ENCODE results near the gene TEX51. TPM values are rescaled to one million over a fixed set of nuclear protein-coding genes. Genes with fewer than 3 reads are reported as not detected.

Gene TEX51
- total RNA-seq, 8 experiments from 2014 or later: 0.81 TPM; not detected in 7

- no CpG with 5 or more reads among the region's 2 CpGs for WGBS, 10 experiments
- in situ Hi-C loops (cut with MboI; ENCODE audit: low pct_unique_long_range_greater_than_20kb in 2 of 9, low sequenced_read_pairs in 9 of 9, unreplicated experiment in 9 of 9): no loop called here
- H3K4me3 ChIP-seq: no peak overlapping the region
- H3K4me1 ChIP-seq (replicated peaks in 1 of 2): no peaks in the 10 kb centered on the region
- no peak for ATAC-seq (replicated peaks in 6 of 8)
- no peak overlapping the region for H3K27ac ChIP-seq
Observed at GRCh38 chr2:126901459-126901858, 2.8 kb downstream of the TEX51 start.

- H3K4me1 ChIP-seq (replicated peaks in 1 of 2): no peaks in the 10 kb centered on the region
- in situ Hi-C loops (cut with MboI; ENCODE audit: low pct_unique_long_range_greater_than_20kb in 2 of 9, low sequenced_read_pairs in 9 of 9, unreplicated experiment in 9 of 9): no loop called here
Observed at GRCh38 chr2:126902152-126902835, 3.6 kb downstream of the TEX51 start.

GRCh38 chr2:126902859-126903258 is 4.2 kb downstream of the TEX51 start:
- H3K27ac ChIP-seq: no peak overlapping the region
- no peaks in the 10 kb centered on the region for H3K4me1 ChIP-seq (replicated peaks in 1 of 2)
- in situ Hi-C loops (cut with MboI; ENCODE audit: low pct_unique_long_range_greater_than_20kb in 2 of 9, low sequenced_read_pairs in 9 of 9, unreplicated experiment in 9 of 9): no loop called here
- whole genome bisulfite sequencing, 10 experiments: 60 to 90% (median 60%) methylated on average over 1 to 2 of the region's 6 CpGs; no CpG with 5 or more reads in 7 of the 10 experiments
- no peak overlapping the region for H3K4me3 ChIP-seq
- no peak for ATAC-seq (replicated peaks in 6 of 8)

More at GRCh38 chr2:126902152-126902835, 3.6 kb downstream of the TEX51 start:
- Histone ChIP-seq H3K27ac (no peak overlapping the region), H3K4me3 (no peak overlapping the region)
- WGBS, 10 experiments: 60 to 100% (median 82%) methylated on average over 1 to 4 of the region's 7 CpGs; no CpG with 5 or more reads in 6 of the 10 experiments
- ATAC-seq (replicated peaks in 6 of 8): no peak

GRCh38 chr2:126905991-126906390 is 7.3 kb downstream of the TEX51 start:
- WGBS, 10 experiments: 54 to 100% (median 89%) methylated on average over 1 to 5 of the region's 5 CpGs; no CpG with 5 or more reads in 1 of the 10 experiments
- H3K4me3 ChIP-seq: no peak overlapping the region
- in situ Hi-C loops (cut with MboI; ENCODE audit: low pct_unique_long_range_greater_than_20kb in 2 of 9, low sequenced_read_pairs in 9 of 9, unreplicated experiment in 9 of 9): no loop called here
- no peaks in the 10 kb centered on the region for H3K4me1 ChIP-seq (replicated peaks in 1 of 2)
- ATAC-seq (replicated peaks in 6 of 8): no peak
- H3K27ac ChIP-seq: no peak overlapping the region

- H3K4me1 ChIP-seq (replicated peaks in 1 of 2): no peaks in the 10 kb centered on the region
- no peak overlapping the region for H3K4me3 ChIP-seq
- WGBS, 10 experiments: 0 to 89% (median 60%) methylated on average over 1 to 4 of the region's 6 CpGs; no CpG with 5 or more reads in 2 of the 10 experiments
- H3K27ac ChIP-seq: no peak overlapping the region
- no peak for ATAC-seq (replicated peaks in 6 of 8)
- in situ Hi-C loops (cut with MboI; ENCODE audit: low pct_unique_long_range_greater_than_20kb in 2 of 9, low sequenced_read_pairs in 9 of 9, unreplicated experiment in 9 of 9): no loop called here
Observed at GRCh38 chr2:126906781-126907180, 8.1 kb downstream of the TEX51 start.

- ATAC-seq (replicated peaks in 6 of 8): no peak
- no peak overlapping the region for H3K4me3 ChIP-seq
- WGBS, 10 experiments: 18 to 100% (median 72%) methylated on average over 1 to 8 of the region's 12 CpGs; no CpG with 5 or more reads in 2 of the 10 experiments
- in situ Hi-C loops (cut with MboI; ENCODE audit: low pct_unique_long_range_greater_than_20kb in 2 of 9, low sequenced_read_pairs in 9 of 9, unreplicated experiment in 9 of 9): no loop called here
- H3K27ac ChIP-seq: no peak overlapping the region
- H3K4me1 ChIP-seq (replicated peaks in 1 of 2): no peaks in the 10 kb centered on the region
Observed at GRCh38 chr2:126907671-126908070, 9.0 kb downstream of the TEX51 start.

DNA sequence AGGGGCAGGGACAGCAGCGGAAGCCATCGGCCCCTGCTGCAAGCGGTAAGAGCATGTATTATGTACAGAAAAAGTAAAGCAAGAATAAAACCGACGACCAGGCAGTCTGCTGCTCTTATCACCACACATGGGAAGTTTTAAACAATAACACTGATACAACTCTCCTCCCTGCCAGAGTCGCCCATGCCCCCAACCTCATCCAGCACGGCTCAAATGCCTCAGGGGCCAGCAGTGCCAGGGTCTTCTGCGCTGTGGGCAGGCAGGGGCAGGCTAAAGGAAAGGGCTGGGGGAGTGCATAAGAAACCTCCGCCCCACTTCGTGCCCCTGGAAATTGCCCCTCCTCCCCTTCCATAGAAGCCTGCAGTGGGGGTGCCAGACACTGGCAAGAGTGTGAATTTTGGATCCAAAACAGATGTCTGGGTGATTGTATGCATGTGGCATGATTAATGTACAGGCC is 10.1 kb downstream of the TEX51 start:
- 27 to 75% (median 64%) methylated on average over 2 to 7 of the region's 10 CpGs; no CpG with 5 or more reads in 5 of the 10 experiments for WGBS, 10 experiments
- ATAC-seq (replicated peaks in 6 of 8): no peak
- no peak overlapping the region for H3K4me3 ChIP-seq
- H3K4me1 ChIP-seq (replicated peaks in 1 of 2): no peaks in the 10 kb centered on the region
- in situ Hi-C loops (cut with MboI; ENCODE audit: low pct_unique_long_range_greater_than_20kb in 2 of 9, low sequenced_read_pairs in 9 of 9, unreplicated experiment in 9 of 9): no loop called here
- no peak overlapping the region for H3K27ac ChIP-seq

GRCh38 chr2:126909366-126909765 is 10.7 kb downstream of the TEX51 start:
- ATAC-seq (replicated peaks in 6 of 8): no peak

GRCh38 chr2:126909781-126910180 is 11.1 kb downstream of the TEX51 start:
- no peak overlapping the region for H3K27ac ChIP-seq
- no peaks in the 10 kb centered on the region for H3K4me1 ChIP-seq (replicated peaks in 1 of 2)
- in situ Hi-C loops (cut with MboI; ENCODE audit: low pct_unique_long_range_greater_than_20kb in 2 of 9, low sequenced_read_pairs in 9 of 9, unreplicated experiment in 9 of 9): no loop called here
- ATAC-seq (replicated peaks in 6 of 8): no peak
- WGBS, 10 experiments: 0 to 100% (median 65%) methylated on average over 1 to 3 of the region's 3 CpGs; no CpG with 5 or more reads in 4 of the 10 experiments
- no peak overlapping the region for H3K4me3 ChIP-seq

More at GRCh38 chr2:126909366-126909765, 10.7 kb downstream of the TEX51 start:
- no peak overlapping the region for H3K27ac ChIP-seq
- H3K4me1 ChIP-seq (replicated peaks in 1 of 2): no peaks in the 10 kb centered on the region
- H3K4me3 ChIP-seq: no peak overlapping the region
- in situ Hi-C loops (cut with MboI; ENCODE audit: low pct_unique_long_range_greater_than_20kb in 2 of 9, low sequenced_read_pairs in 9 of 9, unreplicated experiment in 9 of 9): no loop called here
- WGBS, 10 experiments: 20 to 100% (median 82%) methylated on average over 1 to 6 of the region's 6 CpGs; no CpG with 5 or more reads in 5 of the 10 experiments

GRCh38 chr2:126910637-126911036 is 11.9 kb downstream of the TEX51 start:
- H3K27ac ChIP-seq: no peak overlapping the region
- no peak for ATAC-seq (replicated peaks in 6 of 8)
- H3K4me1 ChIP-seq (replicated peaks in 1 of 2): no peaks in the 10 kb centered on the region
- WGBS, 10 experiments: 80 to 100% (median 100%) methylated on average over 1 of the region's 1 CpG; no CpG with 5 or more reads in 6 of the 10 experiments
- in situ Hi-C loops (cut with MboI; ENCODE audit: low pct_unique_long_range_greater_than_20kb in 2 of 9, low sequenced_read_pairs in 9 of 9, unreplicated experiment in 9 of 9): no loop called here
- no peak overlapping the region for H3K4me3 ChIP-seq

GRCh38 chr2:126911111-126911796 is 12.6 kb downstream of the TEX51 start:
- H3K4me1 ChIP-seq (replicated peaks in 1 of 2): no peaks in the 10 kb centered on the region
- ATAC-seq (replicated peaks in 6 of 8): peak in 2 of 8 experiments; percentile 31 to 52
- WGBS, 10 experiments: 0 to 100% (median 66%) methylated on average over 1 to 3 of the region's 8 CpGs; no CpG with 5 or more reads in 2 of the 10 experiments

GRCh38 chr2:126912201-126912600 is 13.5 kb downstream of the TEX51 start:
- no peaks in the 10 kb centered on the region for H3K4me1 ChIP-seq (replicated peaks in 1 of 2)
- H3K27ac ChIP-seq: no peak overlapping the region
- in situ Hi-C loops (cut with MboI; ENCODE audit: low pct_unique_long_range_greater_than_20kb in 2 of 9, low sequenced_read_pairs in 9 of 9, unreplicated experiment in 9 of 9): no loop called here
- WGBS, 10 experiments: 40 to 100% (median 76%) methylated on average over 1 to 7 of the region's 7 CpGs; no CpG with 5 or more reads in 2 of the 10 experiments
- no peak overlapping the region for H3K4me3 ChIP-seq
- no peak for ATAC-seq (replicated peaks in 6 of 8)

More at GRCh38 chr2:126911111-126911796, 12.6 kb downstream of the TEX51 start:
- no peak overlapping the region for H3K27ac ChIP-seq
- no peak overlapping the region for H3K4me3 ChIP-seq
- in situ Hi-C loops (cut with MboI; ENCODE audit: low pct_unique_long_range_greater_than_20kb in 2 of 9, low sequenced_read_pairs in 9 of 9, unreplicated experiment in 9 of 9): no loop called here

GRCh38 chr2:126913329-126913728 is 14.6 kb downstream of the TEX51 start:
- no peak overlapping the region for H3K4me3 ChIP-seq
- in situ Hi-C loops (cut with MboI; ENCODE audit: low pct_unique_long_range_greater_than_20kb in 2 of 9, low sequenced_read_pairs in 9 of 9, unreplicated experiment in 9 of 9): no loop called here
- 29 to 100% (median 60%) methylated on average over 1 of the region's 2 CpGs; no CpG with 5 or more reads in 7 of the 10 experiments for WGBS, 10 experiments
- ATAC-seq (replicated peaks in 6 of 8): no peak
- no peak overlapping the region for H3K27ac ChIP-seq
- H3K4me1 ChIP-seq (replicated peaks in 1 of 2): no peaks in the 10 kb centered on the region
